HEK293 (cell line): ENCODE data around the gene NPPA.

Experiments
- EGR2 ChIP-seq: fragments of 450-650 bp; formaldehyde crosslinking; IDR thresholded peaks from 2 replicates; pipeline ENCODE4 v1.5.1; 2016; ENCODE audit warnings: low read depth, missing biosample characterization, missing genetic modification characterization
- KLF7 ChIP-seq: fragments of 450-650 bp; formaldehyde crosslinking; IDR thresholded peaks from 2 replicates; pipeline ENCODE4 v1.5.1; 2016; ENCODE audit warnings: missing biosample characterization, missing genetic modification characterization, borderline replicate concordance
- KLF9 ChIP-seq: fragments of 450-650 bp; formaldehyde crosslinking; IDR thresholded peaks from 2 replicates; pipeline ENCODE4 v1.5.1; 2016; ENCODE audit warnings: missing biosample characterization, missing genetic modification characterization, low read depth
- OSR2 ChIP-seq: fragments of 450-650 bp; formaldehyde crosslinking; IDR thresholded peaks from 2 replicates; pipeline ENCODE4 v1.5.1; 2016; ENCODE audit warnings: missing biosample characterization, missing genetic modification characterization
- SP2 ChIP-seq: fragments of 450-650 bp; formaldehyde crosslinking; IDR thresholded peaks from 2 replicates; pipeline ENCODE4 v1.5.1; 2016; ENCODE audit warnings: missing biosample characterization, missing genetic modification characterization
- WT1 ChIP-seq: fragments of 450-650 bp; formaldehyde crosslinking; IDR thresholded peaks from 2 replicates; pipeline ENCODE4 v1.5.1; 2016; ENCODE audit warnings: missing biosample characterization, missing genetic modification characterization
- ZBTB20 ChIP-seq: fragments of 450-650 bp; formaldehyde crosslinking; IDR thresholded peaks from 2 replicates; pipeline ENCODE4 v1.5.1; 2016; ENCODE audit warnings: missing biosample characterization, missing genetic modification characterization
- ZBTB21 ChIP-seq: fragments of 450-650 bp; formaldehyde crosslinking; IDR thresholded peaks from 2 replicates; pipeline ENCODE4 v1.5.1; 2017; ENCODE audit warnings: missing biosample characterization, missing genetic modification characterization
- ZBTB48 ChIP-seq: fragments of 450-650 bp; formaldehyde crosslinking; IDR thresholded peaks from 2 replicates; pipeline ENCODE4 v1.5.1; 2016; ENCODE audit warnings: missing biosample characterization, missing genetic modification characterization
- ZBTB7A ChIP-seq: fragments of 450-650 bp; formaldehyde crosslinking; IDR thresholded peaks from 2 replicates; pipeline ENCODE4 v1.5.1; 2016; ENCODE audit warnings: low read depth, missing biosample characterization, missing genetic modification characterization
- ZEB2 ChIP-seq: fragments of 450-650 bp; formaldehyde crosslinking; IDR thresholded peaks from 2 replicates; pipeline ENCODE4 v1.5.1; 2016; ENCODE audit warnings: missing biosample characterization, missing genetic modification characterization
- ZNF549 ChIP-seq: fragments of 450-650 bp; IDR thresholded peaks from 2 replicates; pipeline ENCODE4 v1.5.1; 2018; ENCODE audit warnings: missing biosample characterization, missing genetic modification characterization, mild to moderate bottlenecking, inconsistent platforms, moderate library complexity
- ZNF561 ChIP-seq: fragments of 450-650 bp; IDR thresholded peaks from 2 replicates; pipeline ENCODE4 v1.5.1; 2018; ENCODE audit warnings: missing biosample characterization, missing genetic modification characterization, borderline replicate concordance
- ZNF629 ChIP-seq: fragments of 450-650 bp; formaldehyde crosslinking; IDR thresholded peaks from 2 replicates; pipeline ENCODE4 v1.5.1; 2017; ENCODE audit warnings: missing biosample characterization, missing genetic modification characterization
- ZNF792 ChIP-seq: fragments of 450-650 bp; formaldehyde crosslinking; IDR thresholded peaks from 2 replicates; pipeline ENCODE4 v1.5.1; 2016; ENCODE audit warnings: missing biosample characterization, missing genetic modification characterization
- ZNF837 ChIP-seq: fragments of 450-650 bp; formaldehyde crosslinking; IDR thresholded peaks from 2 replicates; pipeline ENCODE4 v1.5.1; 2016; ENCODE audit warnings: missing biosample characterization, missing genetic modification characterization
- TF ChIP-seq, protein P1 (sequence below): fragments of 450-650 bp; formaldehyde crosslinking; IDR thresholded peaks from 2 replicates; pipeline ENCODE4 v1.5.1; 2016; ENCODE audit warnings: missing biosample characterization, missing genetic modification characterization
- TF ChIP-seq, protein P2 (sequence below): fragments of 450-650 bp; formaldehyde crosslinking; IDR thresholded peaks from 2 replicates; pipeline ENCODE4 v1.5.1; 2016; ENCODE audit warnings: missing biosample characterization, missing genetic modification characterization, borderline replicate concordance
- TF ChIP-seq, protein P3 (sequence below): fragments of 450-650 bp; IDR thresholded peaks from 2 replicates; pipeline ENCODE4 v1.5.1; 2018; ENCODE audit warnings: missing biosample characterization, mild to moderate bottlenecking, missing genetic modification characterization
- TF ChIP-seq, protein P4 (sequence below): fragments of 450-650 bp; formaldehyde crosslinking; IDR thresholded peaks from 2 replicates; pipeline ENCODE4 v1.5.1; 2016; ENCODE audit warnings: missing biosample characterization, missing genetic modification characterization
- TF ChIP-seq, protein P5 (sequence below): fragments of 450-650 bp; formaldehyde crosslinking; IDR thresholded peaks from 2 replicates; pipeline ENCODE4 v1.5.1; 2016; ENCODE audit warnings: missing biosample characterization, missing genetic modification characterization, borderline replicate concordance
- TF ChIP-seq, protein P6 (sequence below): fragments of 450-650 bp; formaldehyde crosslinking; IDR thresholded peaks from 2 replicates; pipeline ENCODE4 v1.5.1; 2016; ENCODE audit warnings: missing biosample characterization, missing genetic modification characterization

Gene NPPA

DNA sequence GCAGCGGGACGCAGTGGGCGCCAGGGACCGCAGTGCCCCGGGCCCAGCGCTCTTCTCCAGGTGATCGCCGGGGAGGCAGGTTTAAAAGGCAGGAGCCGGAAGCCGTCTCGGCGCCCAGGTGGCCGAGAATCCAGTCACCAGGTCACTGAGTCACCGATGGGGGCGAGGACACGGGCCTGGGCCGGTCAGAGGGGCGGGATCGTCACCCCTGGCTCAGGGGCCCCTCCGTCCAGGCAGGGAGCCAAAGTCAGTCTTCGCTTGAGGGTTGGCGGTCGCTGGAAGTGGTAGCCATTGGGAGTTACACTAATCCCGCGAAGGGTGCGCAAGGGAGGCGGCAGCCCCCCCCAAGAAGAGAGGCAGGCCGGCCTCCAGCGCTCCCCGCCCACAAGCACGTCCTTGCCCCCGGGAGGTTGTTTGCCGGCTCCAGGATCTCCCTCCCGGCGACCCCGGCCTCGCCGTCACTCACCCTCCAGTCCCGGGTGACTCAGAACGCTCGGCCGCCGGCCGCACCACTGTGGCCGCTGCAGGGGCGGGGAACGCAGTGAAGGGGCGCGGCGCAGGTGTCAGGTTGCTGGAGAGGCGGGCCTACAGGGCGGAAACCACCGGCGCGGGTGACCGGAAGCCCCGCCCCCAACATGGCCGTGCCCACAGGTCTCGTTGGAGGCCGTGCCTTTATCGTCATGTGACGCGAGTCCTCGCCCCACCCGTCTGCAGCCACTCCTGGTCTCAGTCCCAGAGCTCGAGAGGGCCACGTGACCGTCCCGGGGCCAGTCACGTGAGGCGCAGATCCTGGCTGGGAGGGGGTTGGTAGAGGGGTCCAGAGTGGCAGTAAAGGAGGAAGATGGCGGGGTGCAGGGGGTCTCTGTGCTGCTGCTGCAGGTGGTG is 41.9 kb downstream of the NPPA start, which contains the start of the genes CLCN6 and MTHFR (continued):
- TF ChIP-seq, protein P1, sequence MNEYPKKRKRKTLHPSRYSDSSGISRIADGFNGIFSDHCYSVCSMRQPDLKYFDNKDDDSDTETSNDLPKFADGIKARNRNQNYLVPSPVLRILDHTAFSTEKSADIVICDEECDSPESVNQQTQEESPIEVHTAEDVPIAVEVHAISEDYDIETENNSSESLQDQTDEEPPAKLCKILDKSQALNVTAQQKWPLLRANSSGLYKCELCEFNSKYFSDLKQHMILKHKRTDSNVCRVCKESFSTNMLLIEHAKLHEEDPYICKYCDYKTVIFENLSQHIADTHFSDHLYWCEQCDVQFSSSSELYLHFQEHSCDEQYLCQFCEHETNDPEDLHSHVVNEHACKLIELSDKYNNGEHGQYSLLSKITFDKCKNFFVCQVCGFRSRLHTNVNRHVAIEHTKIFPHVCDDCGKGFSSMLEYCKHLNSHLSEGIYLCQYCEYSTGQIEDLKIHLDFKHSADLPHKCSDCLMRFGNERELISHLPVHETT (tag by site-specific recombination), result no peak
- peak; percentile 81 for TF ChIP-seq ZBTB21 (tag by site-specific recombination)
- peak; percentile 56 for TF ChIP-seq OSR2
- peak; percentile 93 for TF ChIP-seq ZEB2
- TF ChIP-seq SP2 (tag by site-specific recombination), result peak; percentile 97
- TF ChIP-seq, protein P2, sequence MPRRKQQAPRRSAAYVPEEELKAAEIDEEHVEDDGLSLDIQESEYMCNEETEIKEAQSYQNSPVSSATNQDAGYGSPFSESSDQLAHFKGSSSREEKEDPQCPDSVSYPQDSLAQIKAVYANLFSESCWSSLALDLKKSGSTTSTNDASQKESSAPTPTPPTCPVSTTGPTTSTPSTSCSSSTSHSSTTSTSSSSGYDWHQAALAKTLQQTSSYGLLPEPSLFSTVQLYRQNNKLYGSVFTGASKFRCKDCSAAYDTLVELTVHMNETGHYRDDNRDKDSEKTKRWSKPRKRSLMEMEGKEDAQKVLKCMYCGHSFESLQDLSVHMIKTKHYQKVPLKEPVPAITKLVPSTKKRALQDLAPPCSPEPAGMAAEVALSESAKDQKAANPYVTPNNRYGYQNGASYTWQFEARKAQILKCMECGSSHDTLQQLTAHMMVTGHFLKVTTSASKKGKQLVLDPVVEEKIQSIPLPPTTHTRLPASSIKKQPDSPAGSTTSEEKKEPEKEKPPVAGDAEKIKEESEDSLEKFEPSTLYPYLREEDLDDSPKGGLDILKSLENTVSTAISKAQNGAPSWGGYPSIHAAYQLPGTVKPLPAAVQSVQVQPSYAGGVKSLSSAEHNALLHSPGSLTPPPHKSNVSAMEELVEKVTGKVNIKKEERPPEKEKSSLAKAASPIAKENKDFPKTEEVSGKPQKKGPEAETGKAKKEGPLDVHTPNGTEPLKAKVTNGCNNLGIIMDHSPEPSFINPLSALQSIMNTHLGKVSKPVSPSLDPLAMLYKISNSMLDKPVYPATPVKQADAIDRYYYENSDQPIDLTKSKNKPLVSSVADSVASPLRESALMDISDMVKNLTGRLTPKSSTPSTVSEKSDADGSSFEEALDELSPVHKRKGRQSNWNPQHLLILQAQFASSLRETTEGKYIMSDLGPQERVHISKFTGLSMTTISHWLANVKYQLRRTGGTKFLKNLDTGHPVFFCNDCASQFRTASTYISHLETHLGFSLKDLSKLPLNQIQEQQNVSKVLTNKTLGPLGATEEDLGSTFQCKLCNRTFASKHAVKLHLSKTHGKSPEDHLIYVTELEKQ (tag by site-specific recombination), result peak; percentile 21; the same call in 1 of the 2 replicates
- TF ChIP-seq ZNF561, result peak; percentile 71; the same call in 1 of the 2 replicates
- TF ChIP-seq, protein P3, sequence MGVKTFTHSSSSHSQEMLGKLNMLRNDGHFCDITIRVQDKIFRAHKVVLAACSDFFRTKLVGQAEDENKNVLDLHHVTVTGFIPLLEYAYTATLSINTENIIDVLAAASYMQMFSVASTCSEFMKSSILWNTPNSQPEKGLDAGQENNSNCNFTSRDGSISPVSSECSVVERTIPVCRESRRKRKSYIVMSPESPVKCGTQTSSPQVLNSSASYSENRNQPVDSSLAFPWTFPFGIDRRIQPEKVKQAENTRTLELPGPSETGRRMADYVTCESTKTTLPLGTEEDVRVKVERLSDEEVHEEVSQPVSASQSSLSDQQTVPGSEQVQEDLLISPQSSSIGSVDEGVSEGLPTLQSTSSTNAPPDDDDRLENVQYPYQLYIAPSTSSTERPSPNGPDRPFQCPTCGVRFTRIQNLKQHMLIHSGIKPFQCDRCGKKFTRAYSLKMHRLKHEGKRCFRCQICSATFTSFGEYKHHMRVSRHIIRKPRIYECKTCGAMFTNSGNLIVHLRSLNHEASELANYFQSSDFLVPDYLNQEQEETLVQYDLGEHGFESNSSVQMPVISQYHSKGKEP (tag by site-specific recombination), result no peak
- peak; percentile 91 for TF ChIP-seq ZBTB20 (tag by site-specific recombination)
- peak; percentile 60 for TF ChIP-seq WT1 (tag by site-specific recombination)
- TF ChIP-seq KLF9 (tag by site-specific recombination), result peak; percentile 94
- peak; percentile 15; the same call in 1 of the 2 replicates for TF ChIP-seq KLF7 (tag by site-specific recombination)
- 0 out of 2 replicates have a peak, but pooled peaks have one; percentile 59 for TF ChIP-seq ZNF837 (tag by site-specific recombination)
- TF ChIP-seq ZBTB48 (tag by site-specific recombination), result peak; percentile 54; the same call in 1 of the 2 replicates
- TF ChIP-seq, protein P4, sequence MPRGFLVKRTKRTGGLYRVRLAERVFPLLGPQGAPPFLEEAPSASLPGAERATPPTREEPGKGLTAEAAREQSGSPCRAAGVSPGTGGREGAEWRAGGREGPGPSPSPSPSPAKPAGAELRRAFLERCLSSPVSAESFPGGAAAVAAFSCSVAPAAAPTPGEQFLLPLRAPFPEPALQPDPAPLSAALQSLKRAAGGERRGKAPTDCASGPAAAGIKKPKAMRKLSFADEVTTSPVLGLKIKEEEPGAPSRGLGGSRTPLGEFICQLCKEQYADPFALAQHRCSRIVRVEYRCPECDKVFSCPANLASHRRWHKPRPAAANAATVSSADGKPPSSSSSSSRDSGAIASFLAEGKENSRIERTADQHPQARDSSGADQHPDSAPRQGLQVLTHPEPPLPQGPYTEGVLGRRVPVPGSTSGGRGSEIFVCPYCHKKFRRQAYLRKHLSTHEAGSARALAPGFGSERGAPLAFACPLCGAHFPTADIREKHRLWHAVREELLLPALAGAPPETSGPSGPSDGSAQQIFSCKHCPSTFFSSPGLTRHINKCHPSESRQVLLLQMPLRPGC, result peak; percentile 81
- TF ChIP-seq ZBTB7A (tag by site-specific recombination), result 0 out of 2 replicates have a peak, but pooled peaks have one; percentile 76
- TF ChIP-seq, protein P5, sequence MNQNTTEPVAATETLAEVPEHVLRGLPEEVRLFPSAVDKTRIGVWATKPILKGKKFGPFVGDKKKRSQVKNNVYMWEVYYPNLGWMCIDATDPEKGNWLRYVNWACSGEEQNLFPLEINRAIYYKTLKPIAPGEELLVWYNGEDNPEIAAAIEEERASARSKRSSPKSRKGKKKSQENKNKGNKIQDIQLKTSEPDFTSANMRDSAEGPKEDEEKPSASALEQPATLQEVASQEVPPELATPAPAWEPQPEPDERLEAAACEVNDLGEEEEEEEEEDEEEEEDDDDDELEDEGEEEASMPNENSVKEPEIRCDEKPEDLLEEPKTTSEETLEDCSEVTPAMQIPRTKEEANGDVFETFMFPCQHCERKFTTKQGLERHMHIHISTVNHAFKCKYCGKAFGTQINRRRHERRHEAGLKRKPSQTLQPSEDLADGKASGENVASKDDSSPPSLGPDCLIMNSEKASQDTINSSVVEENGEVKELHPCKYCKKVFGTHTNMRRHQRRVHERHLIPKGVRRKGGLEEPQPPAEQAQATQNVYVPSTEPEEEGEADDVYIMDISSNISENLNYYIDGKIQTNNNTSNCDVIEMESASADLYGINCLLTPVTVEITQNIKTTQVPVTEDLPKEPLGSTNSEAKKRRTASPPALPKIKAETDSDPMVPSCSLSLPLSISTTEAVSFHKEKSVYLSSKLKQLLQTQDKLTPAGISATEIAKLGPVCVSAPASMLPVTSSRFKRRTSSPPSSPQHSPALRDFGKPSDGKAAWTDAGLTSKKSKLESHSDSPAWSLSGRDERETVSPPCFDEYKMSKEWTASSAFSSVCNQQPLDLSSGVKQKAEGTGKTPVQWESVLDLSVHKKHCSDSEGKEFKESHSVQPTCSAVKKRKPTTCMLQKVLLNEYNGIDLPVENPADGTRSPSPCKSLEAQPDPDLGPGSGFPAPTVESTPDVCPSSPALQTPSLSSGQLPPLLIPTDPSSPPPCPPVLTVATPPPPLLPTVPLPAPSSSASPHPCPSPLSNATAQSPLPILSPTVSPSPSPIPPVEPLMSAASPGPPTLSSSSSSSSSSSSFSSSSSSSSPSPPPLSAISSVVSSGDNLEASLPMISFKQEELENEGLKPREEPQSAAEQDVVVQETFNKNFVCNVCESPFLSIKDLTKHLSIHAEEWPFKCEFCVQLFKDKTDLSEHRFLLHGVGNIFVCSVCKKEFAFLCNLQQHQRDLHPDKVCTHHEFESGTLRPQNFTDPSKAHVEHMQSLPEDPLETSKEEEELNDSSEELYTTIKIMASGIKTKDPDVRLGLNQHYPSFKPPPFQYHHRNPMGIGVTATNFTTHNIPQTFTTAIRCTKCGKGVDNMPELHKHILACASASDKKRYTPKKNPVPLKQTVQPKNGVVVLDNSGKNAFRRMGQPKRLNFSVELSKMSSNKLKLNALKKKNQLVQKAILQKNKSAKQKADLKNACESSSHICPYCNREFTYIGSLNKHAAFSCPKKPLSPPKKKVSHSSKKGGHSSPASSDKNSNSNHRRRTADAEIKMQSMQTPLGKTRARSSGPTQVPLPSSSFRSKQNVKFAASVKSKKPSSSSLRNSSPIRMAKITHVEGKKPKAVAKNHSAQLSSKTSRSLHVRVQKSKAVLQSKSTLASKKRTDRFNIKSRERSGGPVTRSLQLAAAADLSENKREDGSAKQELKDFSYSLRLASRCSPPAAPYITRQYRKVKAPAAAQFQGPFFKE (tag by site-specific recombination), result no peak
- TF ChIP-seq ZNF792, result no peak
- no peak for TF ChIP-seq ZNF549 (tag by site-specific recombination)
- peak; percentile 94 for TF ChIP-seq ZNF629
- TF ChIP-seq, protein P6, sequence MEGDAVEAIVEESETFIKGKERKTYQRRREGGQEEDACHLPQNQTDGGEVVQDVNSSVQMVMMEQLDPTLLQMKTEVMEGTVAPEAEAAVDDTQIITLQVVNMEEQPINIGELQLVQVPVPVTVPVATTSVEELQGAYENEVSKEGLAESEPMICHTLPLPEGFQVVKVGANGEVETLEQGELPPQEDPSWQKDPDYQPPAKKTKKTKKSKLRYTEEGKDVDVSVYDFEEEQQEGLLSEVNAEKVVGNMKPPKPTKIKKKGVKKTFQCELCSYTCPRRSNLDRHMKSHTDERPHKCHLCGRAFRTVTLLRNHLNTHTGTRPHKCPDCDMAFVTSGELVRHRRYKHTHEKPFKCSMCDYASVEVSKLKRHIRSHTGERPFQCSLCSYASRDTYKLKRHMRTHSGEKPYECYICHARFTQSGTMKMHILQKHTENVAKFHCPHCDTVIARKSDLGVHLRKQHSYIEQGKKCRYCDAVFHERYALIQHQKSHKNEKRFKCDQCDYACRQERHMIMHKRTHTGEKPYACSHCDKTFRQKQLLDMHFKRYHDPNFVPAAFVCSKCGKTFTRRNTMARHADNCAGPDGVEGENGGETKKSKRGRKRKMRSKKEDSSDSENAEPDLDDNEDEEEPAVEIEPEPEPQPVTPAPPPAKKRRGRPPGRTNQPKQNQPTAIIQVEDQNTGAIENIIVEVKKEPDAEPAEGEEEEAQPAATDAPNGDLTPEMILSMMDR (tag by site-specific recombination), result 0 out of 2 replicates have a peak, but pooled peaks have one; percentile 27
- TF ChIP-seq EGR2 (tag by site-specific recombination), result peak; percentile 54
